Activated T-helper 2 cell treated with anti-CD3 and anti-CD28 coated beads, Interferon-gamma antibody, Interleukin-2, Interleukin-4, amounts not matched to agents 10 μg/mL and 5 μg/mL and 100 μg/mL, durations not matched to agents 14 hours and 24 hours and 36 hours (primary cell): ENCODE results near the gene XPR1. TPM values are rescaled to one million over a fixed set of nuclear protein-coding genes. Genes with fewer than 3 reads are reported as not detected.

Source experiments
- DNase-seq: peaks from one replicate; pipeline ENCODE4 v3.0.0; 2021; ENCODE audit warnings: low spot score
- H3K27ac Mint-ChIP-seq: one replicate; pipeline ENCODE4 v1.8.0; 2021; ENCODE audit warnings: mixed read lengths
- H3K27me3 Mint-ChIP-seq: one replicate; pipeline ENCODE4 v1.8.0; 2021; ENCODE audit warnings: low read depth, mixed read lengths
- H3K36me3 Mint-ChIP-seq: one replicate; pipeline ENCODE4 v1.8.0; 2021; ENCODE audit warnings: low read depth, mixed read lengths
- H3K4me1 Mint-ChIP-seq: one replicate; pipeline ENCODE4 v1.8.0; 2021; ENCODE audit warnings: low read depth, mixed read lengths
- H3K4me3 Mint-ChIP-seq: one replicate; pipeline ENCODE4 v1.8.0; 2021; ENCODE audit warnings: low read depth, mild to moderate bottlenecking, moderate library complexity, mixed read lengths
- H3K9me3 Mint-ChIP-seq: one replicate; pipeline ENCODE4 v1.8.0; 2021; ENCODE audit warnings: mixed read lengths
- intact Hi-C: fragments of 100-400 bp; cut with micrococcal nuclease; formaldehyde crosslinking; loops from one replicate; pipeline ENCODE4 v1.15.1; 2023
- total RNA-seq: library from RNA; stranded (reverse); gene quantifications from 2 replicates; pipeline ENCODE4 v1.2.3, GENCODE V29; 2022

The XPR1 gene
- total RNA-seq, 1 donor from 2014 or later: 23.6 TPM

- Mint-ChIP-seq H3K36me3 (no peaks in the 10 kb centered on the region), H3K4me3 (no peak overlapping the region), H3K9me3 (no peaks in the 10 kb centered on the region), H3K4me1 (peaks cover 5% of the 10 kb centered on the region), H3K27ac (no peak overlapping the region), H3K27me3 (peaks cover 6% of the 10 kb centered on the region)
- intact Hi-C loops: no loop called here
- no peak for DNase-seq
These were observed 8.9 kb upstream of the XPR1 start for GRCh38 chr1:180622658-180623508.

- Mint-ChIP-seq H3K9me3 (no peaks in the 10 kb centered on the region), H3K4me3 (no peak overlapping the region), H3K4me1 (peaks cover 5% of the 10 kb centered on the region), H3K27me3 (peaks cover 6% of the 10 kb centered on the region), H3K27ac (no peak overlapping the region), H3K36me3 (no peaks in the 10 kb centered on the region)
- no peak for DNase-seq
- intact Hi-C loops: no loop called here
These were observed 8.1 kb upstream of the XPR1 start for GRCh38 chr1:180623579-180624347.

- H3K27ac Mint-ChIP-seq: no peak overlapping the region
- peaks cover 6% of the 10 kb centered on the region for H3K27me3 Mint-ChIP-seq
- peaks cover 11% of the 10 kb centered on the region for H3K4me1 Mint-ChIP-seq
- intact Hi-C loops: no loop called here
- H3K4me3 Mint-ChIP-seq: no peak overlapping the region
- no peak for DNase-seq
- no peaks in the 10 kb centered on the region for H3K36me3 Mint-ChIP-seq
- no peaks in the 10 kb centered on the region for H3K9me3 Mint-ChIP-seq
These were observed 5.1 kb upstream of the XPR1 start for GRCh38 chr1:180626711-180627110.

GRCh38 chr1:180627411-180627810 is 4.4 kb upstream of the XPR1 start:
- Mint-ChIP-seq H3K4me1 (peaks cover 11% of the 10 kb centered on the region), H3K4me3 (no peak overlapping the region), H3K9me3 (no peaks in the 10 kb centered on the region), H3K27me3 (peaks cover 6% of the 10 kb centered on the region), H3K36me3 (no peaks in the 10 kb centered on the region), H3K27ac (no peak overlapping the region)
- intact Hi-C loops: no loop called here
- DNase-seq: no peak

GRCh38 chr1:180628646-180629045 is 3.2 kb upstream of the XPR1 start:
- intact Hi-C loops: no loop called here
- H3K27me3 Mint-ChIP-seq: peaks cover 6% of the 10 kb centered on the region
- DNase-seq: no peak
- H3K4me3 Mint-ChIP-seq: no peak overlapping the region
- no peaks in the 10 kb centered on the region for H3K36me3 Mint-ChIP-seq
- H3K4me1 Mint-ChIP-seq: peaks cover 11% of the 10 kb centered on the region
- H3K27ac Mint-ChIP-seq: no peak overlapping the region
- H3K9me3 Mint-ChIP-seq: no peaks in the 10 kb centered on the region

- Mint-ChIP-seq H3K27me3 (peaks cover 5% of the 10 kb centered on the region), H3K4me3 (no peak overlapping the region), H3K27ac (no peak overlapping the region), H3K4me1 (peaks cover 11% of the 10 kb centered on the region), H3K9me3 (no peaks in the 10 kb centered on the region), H3K36me3 (no peaks in the 10 kb centered on the region)
- no peak for DNase-seq
- intact Hi-C loops: loop anchor here (1.0 to 10.0 kb wide), 7 partner anchors 43 to 534 kb away; partner anchors contain the start of gene STX6
These were observed 1.2 kb upstream of the XPR1 start for GRCh38 chr1:180630408-180631193.

- Mint-ChIP-seq H3K27ac (peak overlapping the region; percentile 81), H3K9me3 (no peaks in the 10 kb centered on the region), H3K36me3 (no peaks in the 10 kb centered on the region), H3K4me1 (peaks cover 11% of the 10 kb centered on the region), H3K27me3 (peaks cover 5% of the 10 kb centered on the region), H3K4me3 (no peak overlapping the region)
- no peak for DNase-seq
- intact Hi-C loops: loop anchor here (1.0 to 10.0 kb wide), 7 partner anchors 44 to 534 kb away; partner anchors contain the start of gene STX6
These were observed 542 bp upstream of the XPR1 start for GRCh38 chr1:180631194-180631765.

GRCh38 chr1:180632326-180633056 is 669 bp downstream of the XPR1 start:
- intact Hi-C loops: loop anchor here (1.0 to 10.0 kb wide), 7 partner anchors 45 to 532 kb away; partner anchors contain the start of gene STX6
- no peaks in the 10 kb centered on the region for H3K9me3 Mint-ChIP-seq
- H3K4me3 Mint-ChIP-seq: no peak overlapping the region
- H3K4me1 Mint-ChIP-seq: peaks cover 6% of the 10 kb centered on the region
- H3K27ac Mint-ChIP-seq: peak overlapping the region; percentile 81
- no peaks in the 10 kb centered on the region for H3K27me3 Mint-ChIP-seq
- DNase-seq: peak; percentile 57
- H3K36me3 Mint-ChIP-seq: no peaks in the 10 kb centered on the region

GRCh38 chr1:180633057-180634056 is 1.5 kb downstream of the XPR1 start:
- Mint-ChIP-seq H3K36me3 (no peaks in the 10 kb centered on the region), H3K4me3 (no peak overlapping the region), H3K4me1 (peaks cover 6% of the 10 kb centered on the region), H3K27ac (no peak overlapping the region), H3K9me3 (no peaks in the 10 kb centered on the region), H3K27me3 (no peaks in the 10 kb centered on the region)
- intact Hi-C loops: loop anchor here (5.0 to 10.0 kb wide), 6 partner anchors 46 to 531 kb away; partner anchors contain the start of gene STX6
- DNase-seq: no peak

- H3K4me3 Mint-ChIP-seq: no peak overlapping the region
- H3K36me3 Mint-ChIP-seq: no peaks in the 10 kb centered on the region
- no peak for DNase-seq
- no peak overlapping the region for H3K27ac Mint-ChIP-seq
- intact Hi-C loops: loop anchor here (10.0 kb wide), 1 partner anchor 529 kb away; no protein-coding TSS in a partner anchor
- H3K9me3 Mint-ChIP-seq: no peaks in the 10 kb centered on the region
- no peaks in the 10 kb centered on the region for H3K27me3 Mint-ChIP-seq
- peaks cover 6% of the 10 kb centered on the region for H3K4me1 Mint-ChIP-seq
These were observed 4.3 kb downstream of the XPR1 start for GRCh38 chr1:180636138-180636537.

GRCh38 chr1:180639871-180640270 is 8.0 kb downstream of the XPR1 start:
- peaks cover 2% of the 10 kb centered on the region for H3K4me1 Mint-ChIP-seq
- no peak overlapping the region for H3K4me3 Mint-ChIP-seq
- H3K9me3 Mint-ChIP-seq: no peaks in the 10 kb centered on the region
- DNase-seq: no peak
- intact Hi-C loops: loop anchor here (10.0 kb wide), 1 partner anchor 525 kb away; no protein-coding TSS in a partner anchor
- H3K27ac Mint-ChIP-seq: no peak overlapping the region
- no peaks in the 10 kb centered on the region for H3K27me3 Mint-ChIP-seq
- no peaks in the 10 kb centered on the region for H3K36me3 Mint-ChIP-seq
